Activated T-helper 1 cell treated with anti-CD3 and anti-CD28 coated beads, Interleukin-2, amount 50 U/mL, for 16 hours (primary cell): Measurements from ENCODE around the gene APOBEC3B.
A peak's percentile ranks its signal among the peaks of the same experiment; 100 is the strongest.
"Not testable (repeated sequence)": the region's sequence is repeated elsewhere in the genome, so short reads cannot be mapped to it uniquely, and the experiment has no call there.

Source experiments
- DNase-seq, 2 donors: peaks; one replicate each; pipeline ENCODE4 v3.0.0-alpha.2; 2020; ENCODE audit warnings: low read depth in 1 of 2, low spot score in 1 of 2

Gene APOBEC3B

DNA sequence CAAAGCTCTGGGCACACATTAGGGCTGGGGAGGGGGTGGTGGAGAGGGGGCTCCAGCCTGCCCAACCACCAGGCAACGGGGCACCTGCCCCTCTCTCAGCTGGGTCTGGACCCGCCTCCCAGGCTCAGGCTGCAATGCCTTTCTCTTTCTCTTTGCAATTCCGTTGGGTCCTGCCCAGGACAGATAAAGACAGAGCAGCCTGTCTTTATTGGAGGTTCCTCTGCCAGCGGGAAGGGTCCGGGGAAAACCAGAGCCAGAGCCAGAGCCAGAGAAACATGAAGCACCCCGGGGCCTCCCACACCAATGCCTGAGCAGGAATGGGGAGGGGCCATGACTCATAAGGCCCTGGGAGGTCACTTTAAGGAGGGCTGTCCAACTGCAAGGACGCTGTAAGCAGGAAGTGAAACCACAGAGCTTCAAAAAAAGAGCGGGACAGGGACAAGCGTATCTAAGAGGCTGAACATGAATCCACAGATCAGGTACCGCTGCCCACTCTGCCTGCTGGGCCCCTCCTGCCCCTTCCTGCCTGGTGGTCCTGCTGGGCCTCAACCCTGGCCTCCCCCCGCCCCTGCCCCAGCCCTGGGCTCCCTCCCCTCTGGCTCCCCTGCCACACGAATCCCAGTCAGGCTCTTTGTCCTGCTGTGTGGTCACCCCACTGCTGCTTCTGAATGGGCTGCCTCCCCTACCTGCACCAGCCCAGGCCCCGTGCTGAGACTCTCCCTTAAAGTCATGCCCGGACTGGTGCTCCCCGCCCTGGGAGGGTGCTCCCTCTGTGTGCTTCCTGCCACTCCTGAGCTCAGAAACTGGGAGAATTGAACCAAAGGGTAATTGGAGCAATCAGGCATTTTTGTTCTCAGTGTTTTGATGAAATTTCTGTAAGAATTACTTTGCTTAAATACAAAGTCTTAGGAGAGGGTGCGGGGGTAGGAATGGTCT lies at the start of gene APOBEC3B:
APOBEC3B (plus strand) TSS at position 356 of the 936 bp plus-strand sequence; CDS start at position 463, 107 bp downstream.
- peak; percentile 8 to 49 for DNase-seq

DNA sequence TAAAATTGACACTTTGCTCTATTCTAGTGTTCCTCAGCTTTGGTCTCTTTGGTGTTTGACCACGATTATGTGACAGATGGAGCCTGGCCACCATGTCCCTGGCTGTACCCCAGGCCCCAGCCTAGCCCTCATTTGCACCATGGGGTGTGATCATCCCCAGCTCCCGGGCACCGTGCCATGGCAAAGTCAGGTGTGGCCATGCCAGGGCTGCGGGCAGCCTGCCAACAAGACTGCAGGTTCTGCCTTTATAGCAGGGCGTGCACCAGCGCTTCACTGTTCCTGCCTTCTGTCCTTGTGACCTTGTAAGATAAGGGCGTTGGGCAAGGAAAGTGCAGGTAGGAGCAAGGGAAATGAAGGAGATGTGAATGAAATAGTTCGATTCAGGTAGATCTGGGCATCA lies 47.1 kb upstream of the APOBEC3B start:
- no peak for DNase-seq

DNA sequence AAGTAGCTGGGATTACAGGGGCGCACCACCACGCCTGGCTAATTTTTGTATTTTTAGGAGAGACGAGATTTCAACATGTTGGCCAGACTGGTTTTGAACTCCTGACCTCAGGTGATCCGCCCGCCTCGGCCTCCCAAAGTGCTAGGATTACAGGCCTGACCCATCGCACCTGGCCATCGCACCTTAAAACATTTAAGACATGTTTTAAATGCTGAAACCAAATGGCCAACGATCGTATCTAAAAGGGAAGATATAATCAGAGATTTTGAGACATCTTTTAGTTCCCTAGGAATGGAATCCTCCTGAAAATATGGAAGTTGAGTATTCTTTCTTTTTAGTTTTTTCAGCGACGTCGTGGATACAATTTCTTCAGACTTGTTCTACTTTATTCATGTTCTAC lies 46.5 kb upstream of the APOBEC3B start:
- DNase-seq: no peak

DNA sequence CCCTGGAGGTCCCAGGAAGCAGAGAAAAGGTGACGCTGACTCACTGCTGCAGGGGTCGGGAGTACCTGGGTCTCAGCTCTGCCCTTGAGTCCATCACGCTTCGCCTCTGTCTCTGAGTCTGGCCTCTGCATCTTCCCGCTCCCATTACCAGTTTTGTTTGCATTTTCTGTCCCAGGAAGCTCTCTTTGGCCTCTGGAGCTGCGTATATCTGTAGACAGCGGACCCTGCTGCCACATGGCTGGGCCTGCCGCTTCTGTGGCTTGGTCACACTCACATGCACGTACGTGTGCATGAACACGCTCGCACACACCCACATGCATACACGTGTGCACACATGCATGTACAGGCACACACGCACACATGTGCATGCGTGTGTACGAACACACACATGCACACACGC lies 45.6 kb upstream of the APOBEC3B start:
- DNase-seq: no peak

DNA sequence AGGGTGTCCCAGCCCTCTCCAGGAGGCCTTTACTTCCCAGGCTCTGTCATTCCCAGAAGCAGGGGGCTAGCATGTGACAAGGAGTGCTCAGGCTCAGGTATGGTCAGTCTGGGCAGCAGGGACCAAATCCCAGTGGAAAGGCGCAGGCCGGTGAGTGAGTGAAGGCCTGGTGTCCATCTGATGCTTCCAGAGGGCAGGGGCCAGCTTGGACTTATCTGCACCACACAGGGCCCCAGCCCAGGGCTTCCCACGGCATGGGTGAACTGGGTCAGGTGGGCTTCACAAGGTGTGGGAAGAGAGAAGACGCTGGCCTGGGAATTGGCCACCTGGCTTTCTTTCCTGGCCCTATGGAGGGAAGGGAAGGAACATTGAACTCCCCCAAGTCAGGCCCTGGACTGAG lies 45.1 kb upstream of the APOBEC3B start:
- no peak for DNase-seq

DNA sequence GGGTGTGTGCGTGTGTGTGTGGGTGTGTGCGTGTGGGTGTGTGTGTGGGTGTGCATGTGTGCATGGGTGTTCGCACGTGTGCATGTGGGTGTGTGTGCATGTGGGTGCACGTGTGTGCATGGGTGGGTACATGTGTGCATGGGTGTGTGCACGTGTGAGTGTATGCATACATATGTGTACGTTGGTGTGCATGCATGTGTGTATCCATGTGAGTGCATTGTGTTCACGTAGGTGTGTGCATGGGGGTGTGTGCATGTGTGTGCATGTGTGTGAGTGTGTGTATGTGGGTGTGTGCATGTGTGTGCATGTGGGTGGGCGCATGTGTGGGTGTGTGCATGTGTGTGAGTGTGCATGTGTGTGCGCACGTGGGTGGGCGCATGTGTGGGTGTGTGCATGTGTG lies 44.6 kb upstream of the APOBEC3B start:
- no peak for DNase-seq

DNA sequence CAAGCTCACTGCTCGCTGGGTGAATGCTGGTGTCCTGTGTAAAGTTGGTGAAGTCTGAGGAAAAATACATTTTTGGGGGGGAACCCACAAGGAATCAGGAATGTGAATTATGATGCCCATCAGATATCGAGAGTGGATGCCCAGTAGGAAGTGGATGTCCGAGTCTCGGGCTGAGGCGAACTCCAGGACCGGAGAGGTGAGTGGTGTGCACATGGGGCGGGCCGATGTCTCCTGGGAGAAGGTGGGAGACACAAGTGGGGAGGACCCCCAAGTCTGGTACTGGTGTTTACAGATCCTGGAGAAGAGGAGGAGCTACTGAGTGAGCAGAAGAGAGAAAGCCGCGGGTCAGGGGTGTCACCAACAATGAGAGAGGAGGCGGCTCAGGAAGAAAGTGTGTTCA lies 43.9 kb upstream of the APOBEC3B start:
- DNase-seq: no peak

DNA sequence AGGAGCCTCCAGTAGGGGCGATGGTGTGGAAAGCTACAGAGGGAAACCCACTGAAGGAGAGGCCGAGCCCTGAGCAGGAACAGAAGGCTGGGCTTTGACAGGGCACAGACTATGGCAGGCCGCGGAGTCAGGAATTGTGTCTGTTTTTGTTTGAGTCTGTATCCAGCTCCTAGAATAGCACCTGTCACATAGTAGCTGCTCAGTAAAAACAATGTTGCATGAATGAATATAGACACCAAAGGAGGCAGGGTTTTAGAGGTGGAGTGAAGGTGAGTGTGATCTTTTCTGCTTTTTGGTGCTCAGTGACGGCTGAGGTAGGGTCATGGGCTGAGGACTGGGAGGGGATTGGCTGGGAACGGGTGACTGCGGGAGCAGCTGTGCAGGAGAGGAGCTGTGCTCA lies 43.2 kb upstream of the APOBEC3B start:
- no peak for DNase-seq

DNA sequence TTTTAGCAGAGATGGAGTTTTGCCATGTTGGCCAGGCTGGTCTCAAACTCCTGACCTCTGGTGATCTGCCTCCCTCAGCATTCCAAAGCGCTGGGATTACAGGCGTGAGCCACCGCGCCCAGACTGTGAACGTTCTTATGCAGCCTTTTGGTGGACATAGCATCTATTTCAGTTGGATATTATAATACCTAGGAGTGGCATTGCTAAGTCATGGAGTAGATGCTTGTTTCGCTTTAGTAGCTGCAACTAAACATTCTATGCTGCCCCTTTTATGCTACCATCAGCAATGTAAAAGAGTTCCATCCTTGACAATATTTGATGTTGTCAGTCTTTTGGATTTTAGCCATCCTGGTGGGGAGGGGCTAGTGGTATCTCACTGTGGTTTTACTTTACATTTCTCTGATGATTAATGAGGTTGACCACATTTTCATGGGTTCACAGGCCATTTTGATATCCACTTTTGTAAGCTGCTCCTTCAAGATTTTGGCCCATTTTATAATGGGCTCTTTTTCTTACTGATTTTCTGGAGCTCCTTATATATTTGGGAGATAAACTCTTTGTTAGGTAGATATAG lies 41.2 kb upstream of the APOBEC3B start:
- DNase-seq: no peak

DNA sequence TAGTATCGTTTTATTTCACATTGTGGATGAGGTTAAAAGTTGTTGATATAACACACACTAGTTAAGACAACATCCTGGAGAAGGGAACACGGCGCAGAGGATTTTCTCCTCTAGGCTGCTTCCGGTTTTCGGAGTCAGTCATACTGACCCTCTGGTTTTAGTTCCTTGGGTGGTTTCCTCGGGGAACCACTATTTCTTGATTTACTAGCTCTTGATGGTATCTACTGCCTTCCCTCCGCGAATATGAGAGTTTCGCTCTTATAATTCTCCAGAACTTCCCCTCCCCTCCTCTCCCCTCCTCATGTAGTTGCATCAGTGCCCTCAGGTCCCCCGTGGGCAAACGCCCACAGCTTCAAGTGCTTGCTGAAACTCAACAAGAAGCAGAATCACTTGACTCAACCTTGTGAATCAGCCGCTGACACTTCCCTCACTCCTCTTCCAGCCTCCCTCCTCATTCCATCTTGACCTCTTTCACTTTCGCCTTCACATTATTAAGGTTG lies 40.6 kb upstream of the APOBEC3B start:
- peak in 1 of 2 donors; percentile 59 for DNase-seq

DNA sequence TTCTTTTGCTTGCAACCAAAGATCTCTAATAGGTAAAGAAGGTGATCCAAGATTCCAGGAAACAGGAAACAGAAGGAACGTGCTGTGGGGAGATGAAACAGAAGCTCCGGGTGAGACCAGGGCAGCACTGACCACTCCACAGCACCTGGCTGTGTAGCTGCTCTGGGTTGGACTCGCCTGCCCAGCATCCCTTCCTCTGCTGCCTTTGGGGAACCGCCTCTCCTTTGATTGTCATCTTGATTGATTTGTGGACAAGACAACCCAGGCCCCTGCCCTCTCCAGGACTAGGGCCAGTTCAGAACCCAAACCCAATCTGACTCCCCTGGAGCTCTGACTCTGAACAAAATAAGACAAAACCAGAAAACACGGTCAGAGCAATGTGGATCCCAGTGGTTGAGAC lies 39.4 kb upstream of the APOBEC3B start:
- DNase-seq: no peak

DNA sequence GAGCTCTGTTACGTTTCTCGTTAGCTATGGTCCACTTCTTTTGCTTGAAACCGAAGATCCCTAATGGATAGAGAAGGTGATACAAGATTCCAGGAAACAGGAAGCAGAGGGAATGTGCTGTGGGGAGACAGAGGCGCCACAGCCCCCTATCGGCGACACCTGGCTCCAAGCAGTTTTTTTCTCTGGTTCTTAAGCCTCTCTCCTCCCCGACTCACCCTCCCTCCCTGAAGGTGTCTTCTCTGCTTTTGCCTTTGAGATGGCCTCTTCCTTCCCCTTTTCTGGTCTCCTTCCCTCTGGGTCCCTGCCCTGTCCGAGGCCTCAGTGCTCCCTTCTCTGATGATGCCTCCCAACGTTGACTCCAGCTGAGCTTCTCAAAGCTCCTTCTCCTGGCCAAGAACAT lies 38.9 kb upstream of the APOBEC3B start:
- DNase-seq: no peak

DNA sequence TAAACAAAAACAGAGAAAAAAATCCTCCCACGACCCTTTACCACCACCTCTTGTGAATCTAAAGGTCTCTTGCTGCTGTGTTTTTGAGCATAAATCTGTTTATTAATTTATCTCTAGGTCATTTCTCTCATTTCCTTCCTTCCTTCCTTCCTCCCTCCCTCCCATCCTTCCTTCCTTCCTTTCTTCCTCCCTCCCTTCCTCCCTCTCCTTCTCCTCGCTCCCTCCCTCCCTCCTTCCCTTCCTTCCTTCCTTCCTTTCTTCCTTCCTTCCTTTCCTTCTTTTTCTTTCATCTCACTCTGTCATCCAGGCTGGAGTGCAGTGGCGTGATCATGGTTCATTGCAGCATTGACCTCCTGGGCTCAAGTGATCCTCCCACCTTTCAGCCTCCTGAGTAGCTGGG lies 38.3 kb upstream of the APOBEC3B start:
- DNase-seq: no peak

DNA sequence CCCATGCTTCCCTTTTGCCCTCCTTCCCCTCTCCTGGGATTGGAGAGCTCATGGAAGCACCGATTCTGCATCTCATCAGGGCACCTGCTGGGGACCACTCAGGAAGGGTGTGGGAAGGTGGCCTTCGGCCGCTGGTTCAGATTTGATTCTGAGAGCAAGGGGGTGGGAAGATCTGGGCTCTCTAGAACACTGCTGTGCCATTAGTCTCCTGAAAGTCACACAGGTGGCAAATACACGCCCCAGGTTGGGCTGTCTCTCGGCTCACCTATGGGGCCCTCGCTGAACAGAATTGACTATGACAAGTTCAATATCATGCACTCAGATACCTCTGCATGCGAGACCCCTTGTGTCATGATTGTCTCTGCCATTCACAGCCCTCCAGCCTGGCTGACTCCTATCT lies 37.5 kb upstream of the APOBEC3B start:
- no peak for DNase-seq

DNA sequence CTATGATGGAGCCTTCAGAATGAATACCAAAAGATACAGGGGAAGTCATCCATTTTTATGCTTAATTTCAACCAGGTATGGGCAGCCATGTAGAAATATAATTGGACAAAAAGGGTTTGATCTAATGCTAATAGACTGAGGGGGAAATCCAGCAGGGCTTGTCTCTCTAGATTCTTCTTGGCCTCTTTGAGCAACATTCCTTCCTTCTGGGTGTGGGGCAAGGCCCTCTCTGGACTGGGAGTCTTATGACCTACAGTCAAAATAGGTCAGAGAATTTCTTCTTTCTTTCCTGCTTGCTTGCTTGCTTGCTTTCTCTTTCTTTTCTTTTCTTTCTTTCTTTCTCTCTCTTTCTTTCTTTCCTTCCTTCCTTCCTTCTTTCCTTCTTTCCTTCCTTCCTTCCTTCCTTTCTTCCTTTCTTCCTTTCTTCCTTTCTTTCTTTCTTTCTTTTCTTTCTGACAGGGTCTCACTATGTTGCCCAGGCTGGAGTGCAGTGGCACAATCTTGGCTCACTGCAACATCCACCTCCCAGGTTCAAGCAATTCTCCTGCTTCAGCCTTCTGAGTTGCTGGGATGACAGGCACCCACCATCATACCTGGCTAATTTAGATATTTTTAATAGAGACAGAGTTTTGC lies 36.3 kb upstream of the APOBEC3B start:
- DNase-seq: not testable (repeated sequence)

DNA sequence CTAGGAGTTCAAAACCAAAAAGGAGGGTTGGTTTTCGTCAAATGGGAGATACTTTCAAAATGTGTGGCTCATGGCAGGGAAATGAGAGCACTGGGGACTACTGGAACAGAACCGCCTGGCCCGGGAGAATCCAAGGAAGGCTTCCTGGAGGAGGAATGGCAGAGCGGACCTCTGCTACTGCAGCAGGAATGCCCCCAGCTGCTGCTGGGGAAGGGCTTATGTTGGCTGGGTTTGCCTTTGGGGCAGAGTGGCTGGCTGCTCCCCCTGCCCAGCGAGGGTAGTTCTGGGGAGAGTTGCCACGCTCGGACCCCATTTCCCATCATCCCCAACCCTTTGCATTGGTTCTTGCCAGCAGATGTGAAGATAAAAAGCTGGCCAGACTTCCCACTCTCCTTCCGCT lies 35.4 kb upstream of the APOBEC3B start:
- DNase-seq: no peak

DNA sequence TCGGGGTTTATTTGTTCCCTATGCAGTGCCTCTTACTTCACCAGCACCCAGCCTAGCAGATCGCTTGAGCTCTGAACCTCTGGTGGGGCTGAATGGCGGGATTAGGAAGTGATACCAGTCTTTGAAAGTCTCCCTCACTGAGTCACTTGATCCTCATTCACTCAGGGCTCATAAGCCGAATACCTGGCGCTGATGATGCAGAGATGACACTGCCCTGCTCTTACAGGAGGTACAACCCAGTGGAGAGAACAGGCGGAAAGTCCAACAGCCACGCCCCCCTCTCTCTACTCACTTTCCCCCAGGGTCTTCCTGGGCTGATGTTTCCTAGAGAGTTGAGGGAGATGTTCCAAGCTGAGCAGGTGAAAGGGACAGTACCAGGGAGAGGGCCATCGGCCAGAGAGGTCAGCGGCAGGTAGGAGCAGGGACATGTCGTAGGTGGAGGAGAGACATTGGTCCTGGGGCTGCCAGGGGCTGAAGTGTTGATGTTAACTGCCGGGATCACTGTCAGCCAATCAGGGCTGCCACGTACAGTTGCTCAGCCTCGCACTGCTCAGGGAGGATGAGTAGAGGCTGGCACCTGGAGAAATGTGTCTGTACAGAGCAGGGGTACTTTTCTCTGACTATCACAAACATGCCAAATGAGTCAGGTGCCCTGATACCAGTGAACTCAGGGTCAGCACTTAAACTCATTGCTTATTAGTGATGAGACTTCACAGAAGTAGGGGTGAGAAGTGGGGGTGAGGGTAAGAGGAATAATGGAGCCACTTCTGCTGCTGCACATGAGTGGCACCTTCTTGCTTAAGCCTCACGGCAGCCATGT lies 34.6 kb upstream of the APOBEC3B start:
- DNase-seq: no peak

DNA sequence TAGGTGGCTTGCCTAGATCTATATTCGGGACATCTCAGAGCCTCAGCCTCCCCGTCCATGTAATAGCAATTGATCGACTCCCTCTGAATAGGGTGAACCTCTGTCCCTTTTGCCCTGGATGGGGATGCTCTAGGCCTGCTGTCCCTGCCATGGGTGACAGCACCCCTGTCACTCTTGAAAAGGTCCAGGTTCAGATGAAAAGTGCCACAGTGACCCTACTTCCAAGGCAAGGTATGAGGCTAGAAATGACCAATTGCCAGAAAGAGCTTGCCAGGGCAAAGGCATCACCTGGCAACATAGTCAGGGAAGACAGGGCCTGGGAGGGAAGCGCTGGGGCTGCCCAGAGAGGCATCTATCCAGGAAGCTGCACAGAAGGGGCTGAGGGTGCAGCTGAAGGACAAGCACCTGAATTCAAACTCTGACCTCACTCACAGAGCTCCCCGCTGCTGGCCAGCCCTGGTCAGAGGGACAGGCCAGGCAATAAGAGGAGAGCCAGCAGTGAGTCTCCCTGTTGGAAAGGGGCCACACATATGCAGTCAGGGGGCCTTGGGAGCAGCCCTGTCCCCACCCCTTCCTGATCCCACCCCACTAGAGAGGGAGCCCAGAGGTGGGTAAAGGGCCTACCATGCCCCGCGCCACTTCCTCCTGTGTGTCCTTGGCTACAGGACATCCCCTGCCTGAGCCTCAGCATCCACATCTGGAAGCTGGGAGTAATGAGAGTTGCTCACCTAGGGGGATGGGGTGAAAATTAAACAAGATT lies 33.8 kb upstream of the APOBEC3B start:
- DNase-seq: no peak

DNA sequence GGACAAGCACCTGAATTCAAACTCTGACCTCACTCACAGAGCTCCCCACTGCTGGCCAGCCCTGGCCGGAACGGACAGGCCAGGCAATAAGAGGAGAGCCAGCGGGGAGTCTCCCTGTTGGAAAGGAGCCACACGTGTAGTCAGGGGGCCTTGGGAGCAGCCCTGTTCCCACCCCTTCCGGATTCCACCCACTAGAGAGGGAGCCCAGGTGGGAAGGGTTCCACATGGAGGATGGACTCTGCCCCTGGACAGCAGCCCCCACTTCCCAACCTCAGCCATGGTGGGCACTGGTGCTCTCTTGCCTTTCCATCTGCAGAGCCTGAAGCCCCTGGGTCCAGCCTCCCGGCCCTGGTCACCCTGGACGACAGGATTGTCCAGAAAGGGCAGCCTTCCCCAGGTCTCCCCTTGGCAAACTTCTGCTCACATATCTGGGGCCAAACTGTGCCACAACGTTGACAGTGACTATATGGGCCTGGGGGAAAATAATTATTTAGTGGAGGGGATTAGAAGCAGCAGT lies 32.2 kb upstream of the APOBEC3B start:
- no peak for DNase-seq
